Fibroblast of lung (primary cell): ENCODE measurements around the gene UGDH. TPM values are rescaled to one million over a fixed set of nuclear protein-coding genes. Genes with fewer than 3 reads are reported as not detected.
"Not testable (repeated sequence)": the region's sequence is repeated elsewhere in the genome, so short reads cannot be mapped to it uniquely, and the experiment has no call there.

Source experiments
- DNase-seq, 2 donors: peaks; one replicate each; pipeline versions ENCODE4 v3.0.0 to v3.0.0-alpha.2; 2010; ENCODE audit warnings: low read depth in 2 of 2
- H2AFZ ChIP-seq: 2 replicates; pipeline ENCODE4 v1.5.1; 2012; ENCODE audit warnings: low read length, control low read depth, inconsistent platforms
- H3K27ac ChIP-seq: 2 replicates; pipeline ENCODE4 v1.5.1; 2011; ENCODE audit warnings: low read length, control low read depth; ENCODE audit not compliant: insufficient read depth
- H3K27me3 ChIP-seq: 2 replicates; pipeline ENCODE4 v1.5.1; 2011; ENCODE audit warnings: mild to moderate bottlenecking, low read length; ENCODE audit not compliant: control insufficient read depth, insufficient read depth
- H3K36me3 ChIP-seq: 2 replicates; pipeline ENCODE4 v1.5.1; 2011; ENCODE audit warnings: low read length; ENCODE audit not compliant: control insufficient read depth, insufficient read depth
- H3K4me1 ChIP-seq: 2 replicates; pipeline ENCODE4 v1.5.1; 2011; ENCODE audit warnings: low read length; ENCODE audit not compliant: control insufficient read depth, insufficient read depth; ENCODE audit errors: extremely low read depth
- H3K4me2 ChIP-seq: 2 replicates; pipeline ENCODE4 v1.5.1; 2011; ENCODE audit warnings: low read length, control low read depth; ENCODE audit not compliant: insufficient read depth; ENCODE audit errors: extremely low read depth
- H3K4me3 ChIP-seq, 4 experiments: fragments of 200-600 bp in 1 of 4; sonication (generic) in 1 of 4; replicated peaks in 1 of 4; 2 replicates each; pipeline ENCODE4 v1.5.1; 2011 to 2016; ENCODE audit warnings: low read length in 4 of 4, low read depth in 3 of 4, mild to moderate bottlenecking in 3 of 4, control low read depth in 2 of 4, inconsistent platforms in 1 of 4, mixed read lengths in 1 of 4; ENCODE audit not compliant: insufficient read depth in 1 of 4; ENCODE audit errors: control extremely low read depth in 1 of 4
- H3K79me2 ChIP-seq: 2 replicates; pipeline ENCODE4 v1.5.1; 2012; ENCODE audit warnings: mild to moderate bottlenecking, low read length, inconsistent platforms; ENCODE audit not compliant: control insufficient read depth, insufficient read depth
- H3K9ac ChIP-seq: 2 replicates; pipeline ENCODE4 v1.5.1; 2011; ENCODE audit warnings: mild to moderate bottlenecking, low read length, control low read depth; ENCODE audit not compliant: insufficient read depth
- H3K9me3 ChIP-seq: 2 replicates; pipeline ENCODE4 v1.5.1; 2012; ENCODE audit warnings: low read depth, low read length; ENCODE audit not compliant: control insufficient read depth, insufficient read depth
- H4K20me1 ChIP-seq: 2 replicates; pipeline ENCODE4 v1.5.1; 2011; ENCODE audit warnings: low read length; ENCODE audit not compliant: control insufficient read depth, insufficient read depth; ENCODE audit errors: extremely low read depth
- EZH2 ChIP-seq: IDR thresholded peaks from 2 replicates; pipeline ENCODE4 v1.5.1; 2012; ENCODE audit warnings: low read length, control low read depth, mild to moderate bottlenecking; ENCODE audit errors: missing control alignments
- polyA plus RNA-seq, 2 donors: library from polyadenylated mRNA; depleted of rRNA in 1 of 2; stranded (reverse) in 1 of 2; unstranded in 1 of 2; fragments of >200 nt; gene quantifications; 2 replicates each; pipeline ENCODE4 v1.2.1, GENCODE V29; 2011 to 2012; ENCODE audit warnings: missing spikeins in 1 of 2
- total RNA-seq: library from RNA; depleted of rRNA; stranded (reverse); fragments of >200 nt; gene quantifications from 2 replicates; pipeline ENCODE4 v1.2.1, GENCODE V29; 2014
- TF ChIP-seq, protein P1 (sequence below), 2 donors: IDR thresholded peaks in 1 of 2; conservative IDR thresholded peaks in 1 of 2; 1 replicate in 1 of 2; 2 replicates in 1 of 2; pipeline ENCODE4 v1.5.1; 2011 to 2012; ENCODE audit warnings: low read length in 2 of 2, control low read depth in 1 of 2, inconsistent platforms in 1 of 2, low read depth in 1 of 2, mild to moderate bottlenecking in 1 of 2

Gene UGDH
- total and polyA plus RNA-seq, 2 donors (not counting 1 experiment from before 2014, with no cell fraction given) = 85.9 to 182 TPM

GRCh38 chr4:39533541-39533940 is 6.3 kb upstream of the UGDH start:
- no peak overlapping the region for H2AFZ ChIP-seq
- no peaks in the 10 kb centered on the region for H4K20me1 ChIP-seq
- no peaks in the 10 kb centered on the region for H3K4me1 ChIP-seq
- H3K4me2 ChIP-seq = no peak overlapping the region
- no peak for TF ChIP-seq EZH2
- TF ChIP-seq, protein P1, sequence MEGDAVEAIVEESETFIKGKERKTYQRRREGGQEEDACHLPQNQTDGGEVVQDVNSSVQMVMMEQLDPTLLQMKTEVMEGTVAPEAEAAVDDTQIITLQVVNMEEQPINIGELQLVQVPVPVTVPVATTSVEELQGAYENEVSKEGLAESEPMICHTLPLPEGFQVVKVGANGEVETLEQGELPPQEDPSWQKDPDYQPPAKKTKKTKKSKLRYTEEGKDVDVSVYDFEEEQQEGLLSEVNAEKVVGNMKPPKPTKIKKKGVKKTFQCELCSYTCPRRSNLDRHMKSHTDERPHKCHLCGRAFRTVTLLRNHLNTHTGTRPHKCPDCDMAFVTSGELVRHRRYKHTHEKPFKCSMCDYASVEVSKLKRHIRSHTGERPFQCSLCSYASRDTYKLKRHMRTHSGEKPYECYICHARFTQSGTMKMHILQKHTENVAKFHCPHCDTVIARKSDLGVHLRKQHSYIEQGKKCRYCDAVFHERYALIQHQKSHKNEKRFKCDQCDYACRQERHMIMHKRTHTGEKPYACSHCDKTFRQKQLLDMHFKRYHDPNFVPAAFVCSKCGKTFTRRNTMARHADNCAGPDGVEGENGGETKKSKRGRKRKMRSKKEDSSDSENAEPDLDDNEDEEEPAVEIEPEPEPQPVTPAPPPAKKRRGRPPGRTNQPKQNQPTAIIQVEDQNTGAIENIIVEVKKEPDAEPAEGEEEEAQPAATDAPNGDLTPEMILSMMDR (conservative IDR thresholded peaks at IDR 0.05 in 1 of 2, IDR thresholded peaks at IDR 0.05 in 1 of 2; ENCODE audit: low read depth in 1 of 2, low read length in 2 of 2) = no peak
- H3K27me3 ChIP-seq = no peaks in the 10 kb centered on the region
- H3K9ac ChIP-seq = no peak overlapping the region
- peaks cover 2% of the 10 kb centered on the region for H3K36me3 ChIP-seq
- peaks cover 2% of the 10 kb centered on the region for H3K79me2 ChIP-seq
- H3K9me3 ChIP-seq = no peaks in the 10 kb centered on the region
- no peak for DNase-seq
- H3K27ac ChIP-seq = no peak overlapping the region
- no peak overlapping the region for H3K4me3 ChIP-seq

GRCh38 chr4:39532237-39532636 is 5.0 kb upstream of the UGDH start:
- not testable (repeated sequence) for H3K9me3 ChIP-seq, H3K36me3 ChIP-seq, H4K20me1 ChIP-seq, H3K4me2 ChIP-seq, H3K79me2 ChIP-seq, H3K4me3 ChIP-seq, H3K4me1 ChIP-seq, H3K27ac ChIP-seq, H2AFZ ChIP-seq, H3K27me3 ChIP-seq, DNase-seq, H3K9ac ChIP-seq

GRCh38 chr4:39530682-39531081 is 3.4 kb upstream of the UGDH start:
- no peak overlapping the region for H3K9ac ChIP-seq
- no peaks in the 10 kb centered on the region for H3K4me1 ChIP-seq
- H4K20me1 ChIP-seq = no peaks in the 10 kb centered on the region
- H3K4me3 ChIP-seq = no peak overlapping the region
- no peak overlapping the region for H3K27ac ChIP-seq
- no peaks in the 10 kb centered on the region for H3K9me3 ChIP-seq
- no peaks in the 10 kb centered on the region for H3K27me3 ChIP-seq
- no peak for DNase-seq
- peaks cover 2% of the 10 kb centered on the region for H3K36me3 ChIP-seq
- no peak for TF ChIP-seq EZH2
- TF ChIP-seq, protein P1 (conservative IDR thresholded peaks at IDR 0.05 in 1 of 2, IDR thresholded peaks at IDR 0.05 in 1 of 2; ENCODE audit: low read depth in 1 of 2, low read length in 2 of 2) = no peak
- H3K79me2 ChIP-seq = peaks cover 17% of the 10 kb centered on the region
- no peak overlapping the region for H2AFZ ChIP-seq
- H3K4me2 ChIP-seq = no peak overlapping the region
